Measurements from ENCODE around the gene CIRBP. TPM values are rescaled to one million over a fixed set of nuclear protein-coding genes. Genes with fewer than 3 reads are reported as not detected.
A peak's percentile ranks its signal among the peaks of the same experiment; 100 is the strongest.

The CIRBP gene
- polyA plus RNA-seq, 1 of the 3 experiments (the other 2 are of a cell fraction), result 762 TPM

GRCh38 chr19:1313695-1314613 is 44.8 kb downstream of the CIRBP start (continued):
- no peak for TF ChIP-seq REST (IDR thresholded peaks at IDR 0.05; ENCODE audit: low read depth, low read length)
- no peak for TF ChIP-seq NRF1 (IDR thresholded peaks at IDR 0.05; ENCODE audit: low read depth, low read length)
- TF ChIP-seq GABPA (IDR thresholded peaks at IDR 0.05; ENCODE audit: low read depth), result no peak
- no peak for TF ChIP-seq IRF3 (IDR thresholded peaks at IDR 0.05; ENCODE audit: low read depth, low read length)
- TF ChIP-seq FOSL2 (IDR thresholded peaks at IDR 0.05; ENCODE audit: borderline replicate concordance, low read depth), result no peak
- TF ChIP-seq TEAD4 (IDR thresholded peaks at IDR 0.05; ENCODE audit: borderline replicate concordance, insufficient read depth), result no peak
- no peak for TF ChIP-seq CHD2 (IDR thresholded peaks at IDR 0.05; ENCODE audit: low read length, partially characterized antibody)

DNA sequence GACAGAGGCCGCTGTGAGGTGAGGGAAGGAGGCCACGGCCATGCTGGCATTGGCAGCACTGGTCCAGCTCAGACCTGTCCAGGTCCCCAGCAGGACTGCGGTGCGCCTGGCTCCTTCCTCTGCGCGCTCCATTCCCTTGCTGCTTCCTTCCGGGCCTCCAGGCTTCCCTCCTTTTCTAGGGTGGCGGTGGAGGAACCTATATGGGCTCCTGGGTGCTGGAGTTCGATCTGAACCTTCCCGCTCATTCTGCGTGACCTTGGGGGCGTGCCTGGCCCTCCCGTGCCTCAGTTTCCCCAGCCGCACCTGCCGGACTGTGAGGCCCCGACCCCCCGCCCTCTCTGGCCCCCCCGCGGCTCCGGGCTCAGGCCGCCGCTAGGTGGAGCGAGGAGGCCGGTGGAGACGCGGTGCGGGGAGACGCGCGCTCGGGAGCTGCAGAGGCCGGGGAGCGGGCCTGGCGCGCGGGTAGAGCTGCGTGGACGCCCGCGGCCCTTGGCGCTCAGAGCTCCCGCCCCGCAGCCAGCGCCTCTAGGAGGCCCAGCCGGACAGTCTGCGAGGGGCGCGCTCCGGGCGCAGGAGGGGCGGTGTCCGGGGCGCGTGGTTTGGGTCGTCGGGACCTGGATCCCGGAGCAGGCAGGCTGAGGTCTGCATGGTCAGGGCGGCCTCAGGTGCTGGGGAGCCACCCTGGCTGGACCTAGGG is 46.5 kb downstream of the CIRBP start:
- CTCF ChIA-PET, result interaction anchor here (0.5 to 4.2 kb wide), 42 partner anchors 9 to 130 kb away, joined by 3 to 81 read pairs (median 5); partner anchors contain the start of genes CIRBP, EFNA2 and NDUFS7
- no peak overlapping the region for H2AFZ ChIP-seq (ENCODE audit: low read depth)
- peak; percentile 95 for DNase-seq
- no peak for TF ChIP-seq MEF2A (IDR thresholded peaks at IDR 0.05; ENCODE audit: borderline replicate concordance, low read depth)
- peak; percentile 53 for TF ChIP-seq SMC3 (IDR thresholded peaks at IDR 0.05; ENCODE audit: low read depth, low read length)
- no peak for TF ChIP-seq PBX3 (IDR thresholded peaks at IDR 0.05)
- no peak for TF ChIP-seq REST (IDR thresholded peaks at IDR 0.05; ENCODE audit: low read depth, low read length)
- TF ChIP-seq MXI1 (IDR thresholded peaks at IDR 0.05; ENCODE audit: low read depth, low read length), result no peak
- TF ChIP-seq ZBTB33 (IDR thresholded peaks at IDR 0.05; ENCODE audit: borderline replicate concordance, low read depth), result no peak
- no peak for TF ChIP-seq FOXJ3 (CRISPR knock-in tag; IDR thresholded peaks at IDR 0.05)
- peak; percentile 73 for TF ChIP-seq RAD21 (IDR thresholded peaks at IDR 0.05; ENCODE audit: low read length)

More for the DNA sequence above, 46.5 kb downstream of the CIRBP start:
- POLR2A ChIA-PET, result interaction anchor here (0.8 kb wide), 1 partner anchor 67 kb away, joined by 3 read pairs; no protein-coding TSS in a partner anchor
- H3K4me2 ChIP-seq, result peak overlapping the region; percentile 74
- no peaks in the 10 kb centered on the region for H3F3A ChIP-seq (replicated peaks; ENCODE audit: insufficient read depth)
- H3K79me2 ChIP-seq (ENCODE audit: insufficient read depth), result no peaks in the 10 kb centered on the region
- peaks cover 6 to 7% of the 10 kb centered on the region in 2 experiments; a peak in 2 of 4 replicates for H3K4me1 ChIP-seq (ENCODE audit: control insufficient read depth in 1 of 2, insufficient read depth in 2 of 2, low read depth in 1 of 2, low read length in 1 of 2)
- no peaks in the 10 kb centered on the region for H4K20me1 ChIP-seq (ENCODE audit: insufficient read depth)
- no peaks in the 10 kb centered on the region for H3K9me3 ChIP-seq
- no peak overlapping the region for H3K9ac ChIP-seq
- WGBS (ENCODE audit: low lambda C conversion rate), result 59% methylated on average over 11 of the region's 58 CpGs
- H3K27ac ChIP-seq (ENCODE audit: low read depth in 2 of 2, low read length in 1 of 2), result no peak overlapping the region
- H3K36me3 ChIP-seq (replicated peaks in 1 of 2; ENCODE audit: control insufficient read depth in 1 of 2, insufficient read depth in 2 of 2, low read length in 1 of 2), result no peaks in the 10 kb centered on the region
- no peaks in the 10 kb centered on the region for H3K27me3 ChIP-seq (ENCODE audit: insufficient read depth)
- H3K4me3 ChIP-seq (ENCODE audit: low read depth in 2 of 2, low read length in 1 of 2), result peak overlapping the region in 1 of 2 experiments; percentile 27; a peak in 3 of 4 replicates
- no peaks in the 10 kb centered on the region for H3K9me2 ChIP-seq
